Endothelial cell of umbilical vein (primary cell): Measurements from ENCODE around the gene NUP153. TPM values are rescaled to one million over a fixed set of nuclear protein-coding genes. Genes with fewer than 3 reads are reported as not detected.

Experiments
- BruUV-seq: library from RNA; stranded (reverse); fragments of 400-500 nt; replicated peaks from 2 replicates; lab custom pipeline; 2021; lab: Mats Ljungman, UMichigan
- CTCF ChIA-PET: fragments of 300-600, 350-600 bp; sonication (Branson Sonifier 250); formaldehyde crosslinking; loops from one replicate; lab custom pipeline; 2021; ENCODE audit warnings: antibody characterized with exemption, inconsistent platforms; lab: Charles Lee
- POLR2A ChIA-PET: fragments of 300-600, 350-600 bp; sonication (Branson Sonifier 250); formaldehyde crosslinking; loops from one replicate; lab custom pipeline; 2021; ENCODE audit warnings: antibody characterized with exemption, inconsistent platforms; lab: Charles Lee
- DNase-seq: peaks from one replicate; pipeline ENCODE4 v3.0.0-alpha.2; 2011; ENCODE audit warnings: low read depth, low spot score
- FAIRE-seq: peaks from 2 replicates; lab custom pipeline; 2011; peaks lifted over from hg19 to GRCh38; lab: Jason Lieb, UNC
- H2AFZ ChIP-seq: 2 replicates; pipeline ENCODE4 v1.6.0; 2012; ENCODE audit warnings: low read depth, low read length, control low read depth, inconsistent platforms
- H3K27ac ChIP-seq: 2 replicates; pipeline ENCODE4 v1.5.1; 2011; ENCODE audit warnings: low read depth, mild to moderate bottlenecking, control low read depth, low read length, moderate library complexity; ENCODE audit not compliant: insufficient read depth
- H3K27me3 ChIP-seq, 2 experiments: 2 replicates each; pipeline versions ENCODE4 v1.6.0 to v1.6.1; 2011; ENCODE audit warnings: low read length in 2 of 2, mixed read lengths in 1 of 2; ENCODE audit not compliant: control insufficient read depth in 2 of 2, insufficient read depth in 2 of 2
- H3K36me3 ChIP-seq, 2 experiments: 2 replicates in 1 of 2; 3 replicates in 1 of 2; pipeline ENCODE4 v1.5.1; 2011; ENCODE audit warnings: low read length in 2 of 2, mild to moderate bottlenecking in 1 of 2, moderate library complexity in 1 of 2; ENCODE audit not compliant: control insufficient read depth in 2 of 2, insufficient read depth in 2 of 2; ENCODE audit errors: extremely low read depth in 1 of 2
- H3K4me1 ChIP-seq: 3 replicates; pipeline ENCODE4 v1.5.1; 2011; ENCODE audit warnings: mild to moderate bottlenecking, low read length; ENCODE audit not compliant: control insufficient read depth, insufficient read depth; ENCODE audit errors: extremely low read depth
- H3K4me2 ChIP-seq: 2 replicates; pipeline ENCODE4 v1.6.1; 2011; ENCODE audit warnings: low read length, control low read depth, mixed read lengths; ENCODE audit not compliant: insufficient read depth
- H3K4me3 ChIP-seq, 3 experiments: fragments of 200-600 bp in 1 of 3; sonication (generic), shearing (Covaris generic) in 1 of 3; replicated peaks in 1 of 3; 2 replicates each; pipeline ENCODE4 v1.5.1; 2011 to 2016; ENCODE audit warnings: control low read depth in 3 of 3, low read length in 3 of 3, mild to moderate bottlenecking in 2 of 3, inconsistent platforms in 1 of 3, low read depth in 1 of 3, moderate library complexity in 1 of 3; ENCODE audit not compliant: insufficient read depth in 1 of 3
- H3K79me2 ChIP-seq: 2 replicates; pipeline ENCODE4 v1.6.0; 2012; ENCODE audit warnings: low read length, inconsistent platforms; ENCODE audit not compliant: control insufficient read depth, insufficient read depth
- H3K9ac ChIP-seq: replicated peaks from 2 replicates; pipeline ENCODE3; 2011; ENCODE audit warnings: low read length, control low read depth; ENCODE audit not compliant: insufficient read depth; ENCODE audit errors: extremely low read depth
- H3K9me1 ChIP-seq: replicated peaks from 3 replicates; pipeline ENCODE4 v1.6.0; 2011; ENCODE audit warnings: mild to moderate bottlenecking, low read length; ENCODE audit not compliant: control insufficient read depth, insufficient read depth; ENCODE audit errors: extremely low read depth
- H3K9me3 ChIP-seq: replicated peaks from 2 replicates; pipeline ENCODE4 v1.5.1; 2012; ENCODE audit warnings: low read length, inconsistent platforms; ENCODE audit not compliant: control insufficient read depth, insufficient read depth
- H4K20me1 ChIP-seq: replicated peaks from 2 replicates; pipeline ENCODE3; 2011; ENCODE audit warnings: mild to moderate bottlenecking, low read length; ENCODE audit not compliant: control insufficient read depth, insufficient read depth; ENCODE audit errors: extremely low read depth
- CTCF ChIP-seq, 2 donors: IDR thresholded peaks; 1 replicate in 1 of 2; 2 replicates in 1 of 2; pipeline ENCODE4 v1.5.1; 2011; ENCODE audit warnings: low read length in 2 of 2, mild to moderate bottlenecking in 2 of 2, moderate library complexity in 2 of 2, control low read depth in 1 of 2, inconsistent platforms in 1 of 2, low read depth in 1 of 2; ENCODE audit not compliant: insufficient read depth in 1 of 2; ENCODE audit errors: extremely low read depth in 1 of 2
- EZH2 ChIP-seq: IDR thresholded peaks from 2 replicates; pipeline ENCODE4 v1.6.1; 2012; ENCODE audit warnings: borderline replicate concordance, low read depth, mild to moderate bottlenecking, moderate library complexity, low read length, inconsistent platforms; ENCODE audit not compliant: severe bottlenecking
- FOS ChIP-seq: IDR thresholded peaks from 2 replicates; pipeline ENCODE4 v1.6.1; 2011; ENCODE audit warnings: mild to moderate bottlenecking, low read length, moderate library complexity, borderline replicate concordance; ENCODE audit not compliant: insufficient read depth
- JUN ChIP-seq: IDR thresholded peaks from 2 replicates; pipeline ENCODE4 v1.6.1; 2011; ENCODE audit warnings: borderline replicate concordance, low read depth; ENCODE audit not compliant: insufficient read length, insufficient read depth
- MAX ChIP-seq: IDR thresholded peaks from 2 replicates; pipeline ENCODE4 v1.6.1; 2011; ENCODE audit not compliant: insufficient read depth, insufficient read length
- POLR2AphosphoS5 ChIP-seq: IDR thresholded peaks from 2 replicates; pipeline ENCODE4 v1.6.1; 2012; ENCODE audit warnings: low read depth, mild to moderate bottlenecking, control low read depth, low read length, moderate library complexity; ENCODE audit not compliant: insufficient read depth
- dilution Hi-C: fragments of 300-500 bp; cut with MboI; formaldehyde crosslinking; loops from one replicate; pipeline ENCODE4 v1.15.0; 2019; ENCODE audit warnings: low sequenced_read_pairs; ENCODE audit not compliant: extremely low pct_ligation_motif_present
- intact Hi-C: fragments of 100-400 bp; cut with micrococcal nuclease; formaldehyde crosslinking; loops from one replicate; pipeline ENCODE4 v1.10.0; 2022
- polyA plus RNA-seq, 4 experiments: library from polyadenylated mRNA; depleted of rRNA in 3 of 4; stranded (reverse) in 3 of 4; unstranded in 1 of 4; fragments of >200 nt; gene quantifications; 2 replicates each; pipeline versions ENCODE4 v1.2.1 to v1.2.3, GENCODE V29; 2011 to 2012; ENCODE audit warnings: missing spikeins in 1 of 4
- total RNA-seq: library from RNA; stranded (reverse); gene quantifications from 2 replicates; pipeline ENCODE4 v1.2.3, GENCODE V29; 2021

The NUP153 gene
- total and polyA plus RNA-seq, 2 donors (not counting 3 experiments of a cell fraction or from before 2014, with no cell fraction given): 22.0 to 51.0 TPM

- intact Hi-C loops: no loop called here
- DNase-seq (no peak), FAIRE-seq (no peak)
- CTCF ChIA-PET: no interaction called here
- H3K4me1 ChIP-seq: peaks cover 8% of the 10 kb centered on the region
- no TSS peak for BruUV-seq
- no peak overlapping the region for H3K9ac ChIP-seq
- peaks cover 12 to 20% of the 10 kb centered on the region in 2 experiments for H3K36me3 ChIP-seq
- no peak overlapping the region for H3K4me2 ChIP-seq
- H4K20me1 ChIP-seq: no peaks in the 10 kb centered on the region
- H3K79me2 ChIP-seq: peaks cover 42% of the 10 kb centered on the region
- no peak for TF ChIP-seq EZH2
- no peak for TF ChIP-seq CTCF (IDR thresholded peaks at IDR 0.05; ENCODE audit: extremely low read depth in 1 of 2, insufficient read depth in 1 of 2, low read depth in 1 of 2, low read length in 2 of 2)
- no peak for TF ChIP-seq FOS
- TF ChIP-seq POLR2AphosphoS5: no peak
- TF ChIP-seq JUN: no peak
- TF ChIP-seq MAX: no peak
- dilution Hi-C loops: no loop called here
- no peak overlapping the region for H2AFZ ChIP-seq
- H3K9me1 ChIP-seq: no peaks in the 10 kb centered on the region
- H3K27ac ChIP-seq: no peak overlapping the region
- no peaks in the 10 kb centered on the region for H3K9me3 ChIP-seq
- H3K27me3 ChIP-seq: no peaks in the 10 kb centered on the region
- POLR2A ChIA-PET: no interaction called here
- H3K4me3 ChIP-seq: no peak overlapping the region
Measured at GRCh38 chr6:17629824-17630510, 76.8 kb downstream of the NUP153 start.
